ENCODE data around the gene CR2. TPM values are rescaled to one million over a fixed set of nuclear protein-coding genes. Genes with fewer than 3 reads are reported as not detected.

The CR2 gene
- total RNA-seq, 1 donor from 2014 or later: 0.12 TPM

Other genes with a start within 250 kb of the CR2 start
- 512 TPM for gene CD55, start 132.7 kb upstream of the CR2 start, total RNA-seq
- 11.4 TPM for gene CR1, start 41.8 kb downstream of the CR2 start, total RNA-seq
- not detected for gene CR1L, start 190.8 kb downstream of the CR2 start, total RNA-seq

Data from upper lobe of right lung (tissue), 1 donor.